ENCODE results near the gene WNT9A. TPM values are rescaled to one million over a fixed set of nuclear protein-coding genes. Genes with fewer than 3 reads are reported as not detected.
A peak's percentile ranks its signal among the peaks of the same experiment; 100 is the strongest.

WNT9A gene
- total and polyA plus RNA-seq, 8 donors, result 0.72 to 2.9 (median 1.6) TPM

GRCh38 chr1:227920426-227920825, 27.3 kb downstream of the WNT9A start:
- TF ChIP-seq, protein P1, sequence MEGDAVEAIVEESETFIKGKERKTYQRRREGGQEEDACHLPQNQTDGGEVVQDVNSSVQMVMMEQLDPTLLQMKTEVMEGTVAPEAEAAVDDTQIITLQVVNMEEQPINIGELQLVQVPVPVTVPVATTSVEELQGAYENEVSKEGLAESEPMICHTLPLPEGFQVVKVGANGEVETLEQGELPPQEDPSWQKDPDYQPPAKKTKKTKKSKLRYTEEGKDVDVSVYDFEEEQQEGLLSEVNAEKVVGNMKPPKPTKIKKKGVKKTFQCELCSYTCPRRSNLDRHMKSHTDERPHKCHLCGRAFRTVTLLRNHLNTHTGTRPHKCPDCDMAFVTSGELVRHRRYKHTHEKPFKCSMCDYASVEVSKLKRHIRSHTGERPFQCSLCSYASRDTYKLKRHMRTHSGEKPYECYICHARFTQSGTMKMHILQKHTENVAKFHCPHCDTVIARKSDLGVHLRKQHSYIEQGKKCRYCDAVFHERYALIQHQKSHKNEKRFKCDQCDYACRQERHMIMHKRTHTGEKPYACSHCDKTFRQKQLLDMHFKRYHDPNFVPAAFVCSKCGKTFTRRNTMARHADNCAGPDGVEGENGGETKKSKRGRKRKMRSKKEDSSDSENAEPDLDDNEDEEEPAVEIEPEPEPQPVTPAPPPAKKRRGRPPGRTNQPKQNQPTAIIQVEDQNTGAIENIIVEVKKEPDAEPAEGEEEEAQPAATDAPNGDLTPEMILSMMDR (IDR thresholded peaks at IDR 0.05), result no peak

GRCh38 chr1:227919906-227920305, 27.8 kb downstream of the WNT9A start:
- 62 to 66% methylated on average over 12 of the region's 12 CpGs for WGBS, 2 donors
- Histone ChIP-seq H3K27ac (no peak overlapping the region), H3K36me3 (no peaks in the 10 kb centered on the region), H3K4me3 (no peak overlapping the region), H3K4me1 (no peaks in the 10 kb centered on the region), H3K9me3 (no peaks in the 10 kb centered on the region), H3K27me3 (no peaks in the 10 kb centered on the region)
- FAIRE-seq, result no peak
- intact Hi-C loops (cut with DNase I), result no loop called here
- DNase-seq, result no peak
- TF ChIP-seq, protein P1 (IDR thresholded peaks at IDR 0.05), result no peak
- no peak for ATAC-seq

More at GRCh38 chr1:227920426-227920825, 27.3 kb downstream of the WNT9A start:
- intact Hi-C loops (cut with DNase I), result no loop called here
- WGBS, 2 donors, result 93 to 96% methylated on average over 11 of the region's 11 CpGs
- no peaks in the 10 kb centered on the region for H3K4me1 ChIP-seq
- DNase-seq (peak in 1 of 6 donors; percentile 11), ATAC-seq (no peak), FAIRE-seq (no peak)
- no peaks in the 10 kb centered on the region for H3K9me3 ChIP-seq
- no peak overlapping the region for H3K4me3 ChIP-seq
- no peaks in the 10 kb centered on the region for H3K36me3 ChIP-seq
- H3K27me3 ChIP-seq, result no peaks in the 10 kb centered on the region
- H3K27ac ChIP-seq, result no peak overlapping the region

DNA sequence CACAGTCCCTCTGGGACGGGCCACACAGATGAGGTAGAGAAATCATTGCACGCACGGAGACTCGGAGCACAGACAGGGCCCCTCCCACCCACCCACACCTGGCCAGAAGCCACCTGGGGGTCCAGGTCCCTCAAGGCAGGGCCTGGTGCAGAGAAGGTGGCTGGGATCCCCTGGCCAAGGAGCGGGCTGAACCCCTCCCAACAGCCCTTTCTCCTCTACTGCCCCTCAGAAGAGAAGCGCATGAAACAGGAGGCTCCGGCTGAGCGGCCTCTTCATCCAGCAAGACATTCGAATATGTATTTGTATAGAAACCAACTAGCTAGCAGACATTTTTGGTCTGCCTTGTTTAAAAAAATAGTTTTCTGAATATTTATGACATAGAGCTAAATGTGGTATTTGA, 29.0 kb downstream of the WNT9A start:
- H3K36me3 ChIP-seq, result no peaks in the 10 kb centered on the region
- intact Hi-C loops (cut with DNase I), result no loop called here
- H3K4me3 ChIP-seq, result no peak overlapping the region
- no peak for ATAC-seq
- H3K27ac ChIP-seq, result no peak overlapping the region
- TF ChIP-seq, protein P1 (IDR thresholded peaks at IDR 0.05), result no peak
- DNase-seq, result no peak
- H3K9me3 ChIP-seq, result no peaks in the 10 kb centered on the region
- H3K27me3 ChIP-seq, result no peaks in the 10 kb centered on the region
- FAIRE-seq, result no peak
- no peaks in the 10 kb centered on the region for H3K4me1 ChIP-seq
- 90 to 94% methylated on average over 9 of the region's 9 CpGs for WGBS, 2 donors

- DNase-seq (no peak), ATAC-seq (no peak), FAIRE-seq (no peak)
- 81 to 85% methylated on average over 5 of the region's 5 CpGs for WGBS, 2 donors
- TF ChIP-seq, protein P1 (IDR thresholded peaks at IDR 0.05), result no peak
- H3K4me3 ChIP-seq, result no peak overlapping the region
- no peaks in the 10 kb centered on the region for H3K36me3 ChIP-seq
- no peaks in the 10 kb centered on the region for H3K27me3 ChIP-seq
- intact Hi-C loops (cut with DNase I), result no loop called here
- H3K27ac ChIP-seq, result no peak overlapping the region
- H3K4me1 ChIP-seq, result no peaks in the 10 kb centered on the region
- no peaks in the 10 kb centered on the region for H3K9me3 ChIP-seq
These were observed 29.5 kb downstream of the WNT9A start for GRCh38 chr1:227918083-227918700.

Measured in pancreas (tissue), 10 donors.